ENCODE data around the gene LIPF. TPM values are rescaled to one million over a fixed set of nuclear protein-coding genes. Genes with fewer than 3 reads are reported as not detected.

Gene LIPF, protein sequence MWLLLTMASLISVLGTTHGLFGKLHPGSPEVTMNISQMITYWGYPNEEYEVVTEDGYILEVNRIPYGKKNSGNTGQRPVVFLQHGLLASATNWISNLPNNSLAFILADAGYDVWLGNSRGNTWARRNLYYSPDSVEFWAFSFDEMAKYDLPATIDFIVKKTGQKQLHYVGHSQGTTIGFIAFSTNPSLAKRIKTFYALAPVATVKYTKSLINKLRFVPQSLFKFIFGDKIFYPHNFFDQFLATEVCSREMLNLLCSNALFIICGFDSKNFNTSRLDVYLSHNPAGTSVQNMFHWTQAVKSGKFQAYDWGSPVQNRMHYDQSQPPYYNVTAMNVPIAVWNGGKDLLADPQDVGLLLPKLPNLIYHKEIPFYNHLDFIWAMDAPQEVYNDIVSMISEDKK
- not detected for polyA plus RNA-seq

DNA sequence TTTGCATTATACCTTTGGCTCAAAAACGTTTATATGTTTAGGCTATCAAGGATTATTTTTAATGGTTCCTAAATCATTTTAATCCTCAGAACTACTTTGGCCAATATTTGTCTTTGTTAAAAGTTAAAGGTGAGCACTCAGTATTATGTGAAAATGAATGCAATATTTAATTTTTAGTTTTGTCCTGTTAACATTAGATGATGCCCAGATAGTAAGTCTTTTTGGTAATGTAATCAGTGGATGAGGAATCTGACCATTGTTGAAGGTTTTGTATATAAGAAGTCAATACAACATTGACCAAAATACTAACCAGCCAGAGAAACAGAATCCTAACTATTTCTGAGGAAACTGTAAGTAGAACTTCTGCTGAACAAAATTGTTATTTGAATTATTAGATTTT is at the start of gene LIPF:
Gene LIPF (plus strand): TSS at position 301 of the 400 bp plus-strand sequence. CDS start 2,856 bp downstream, outside the sequence.
- no peaks in the 10 kb centered on the region for H3K36me3 Mint-ChIP-seq
- H3K27ac Mint-ChIP-seq = no peak within 1 kb of the TSS
- peaks cover 0 to 4% (median 2%) of the 10 kb centered on the region in 3 donors for H3K27me3 Mint-ChIP-seq (ENCODE audit: low read depth in 3 of 3)

DNA sequence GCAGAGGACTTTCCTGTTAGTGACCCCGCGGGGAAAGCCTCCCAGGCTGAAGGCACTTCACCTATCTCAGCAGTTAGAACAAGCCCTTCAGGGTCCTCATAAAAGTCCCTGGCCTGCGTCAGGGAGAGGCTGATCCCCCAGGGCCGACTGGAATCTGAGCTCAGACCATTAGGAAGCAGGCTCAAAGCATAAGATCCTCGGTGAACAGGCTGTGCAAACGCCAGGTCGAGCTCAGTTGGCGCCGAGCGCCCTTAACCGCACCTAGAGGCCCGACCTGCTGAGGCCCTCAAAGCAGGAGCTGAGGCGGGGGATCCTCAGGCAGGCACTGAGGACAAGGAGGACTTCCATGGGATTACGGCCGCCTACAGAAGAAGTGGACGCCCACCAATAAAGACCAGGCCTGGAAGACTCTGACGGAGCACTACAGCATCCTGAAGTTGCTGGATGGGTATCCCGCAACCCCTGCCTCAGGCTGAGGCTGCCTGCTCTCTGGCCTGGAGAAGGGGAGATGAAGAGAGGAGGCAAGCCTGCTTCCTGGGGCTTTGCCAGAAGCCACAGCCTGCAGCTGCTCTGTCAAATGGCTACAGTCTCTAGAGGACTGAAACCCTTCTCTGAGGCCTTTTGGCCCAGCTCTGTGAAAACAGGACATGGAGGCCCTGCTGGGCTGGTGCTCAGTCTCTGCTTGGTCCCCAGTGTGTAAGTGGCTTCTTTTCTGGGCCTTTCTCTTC is 47.8 kb upstream of the LIPF start:
- H3K4me1 Mint-ChIP-seq = no peaks in the 10 kb centered on the region
- no peaks in the 10 kb centered on the region for H3K36me3 Mint-ChIP-seq
- H3K27ac Mint-ChIP-seq = no peak overlapping the region
- peaks cover 0 to 3% (median 2%) of the 10 kb centered on the region in 3 donors for H3K27me3 Mint-ChIP-seq (ENCODE audit: low read depth in 3 of 3)
- DNase-seq = no peak
- H3K9me3 Mint-ChIP-seq = no peaks in the 10 kb centered on the region
- H3K4me3 Mint-ChIP-seq = no peak overlapping the region

More for the DNA sequence above, at the start of gene LIPF:
- Mint-ChIP-seq H3K4me3 (no peak within 1 kb of the TSS), H3K4me1 (no peaks in the 10 kb centered on the region), H3K9me3 (peaks cover 0 to 5% (median 0%) of the 10 kb centered on the region in 6 donors)
- no peak for DNase-seq

DNA sequence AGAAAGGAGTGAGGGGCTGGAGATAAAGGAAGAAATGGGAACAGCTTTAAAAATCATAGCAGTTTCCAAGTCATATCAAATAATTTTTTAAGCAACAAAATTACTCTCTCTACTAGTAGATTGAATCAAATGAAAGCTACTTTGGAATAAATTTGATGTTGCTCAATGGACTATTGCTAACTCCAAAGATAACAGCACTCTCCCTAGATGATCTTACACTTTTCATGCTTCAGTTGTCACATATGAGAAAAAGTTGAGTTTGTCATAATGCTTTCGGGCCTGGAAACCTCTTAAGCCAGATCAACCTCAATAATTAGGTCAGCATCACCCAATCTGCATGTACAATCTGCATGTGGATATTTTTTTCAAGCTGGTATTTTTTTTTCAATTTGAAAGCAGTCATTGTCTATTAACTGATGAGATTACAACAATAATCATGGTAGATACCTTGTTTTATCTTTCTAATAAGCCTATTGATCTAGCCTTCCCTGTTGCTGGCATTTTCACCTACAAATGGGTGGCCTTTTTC is 46.4 kb upstream of the LIPF start:
- H3K4me3 Mint-ChIP-seq = no peak overlapping the region
- H3K4me1 Mint-ChIP-seq = no peaks in the 10 kb centered on the region
- H3K9me3 Mint-ChIP-seq = no peaks in the 10 kb centered on the region
- H3K27me3 Mint-ChIP-seq (ENCODE audit: low read depth in 3 of 3) = peaks cover 0 to 5% (median 2%) of the 10 kb centered on the region in 3 donors
- no peaks in the 10 kb centered on the region for H3K36me3 Mint-ChIP-seq
- DNase-seq = no peak
- no peak overlapping the region for H3K27ac Mint-ChIP-seq

DNA sequence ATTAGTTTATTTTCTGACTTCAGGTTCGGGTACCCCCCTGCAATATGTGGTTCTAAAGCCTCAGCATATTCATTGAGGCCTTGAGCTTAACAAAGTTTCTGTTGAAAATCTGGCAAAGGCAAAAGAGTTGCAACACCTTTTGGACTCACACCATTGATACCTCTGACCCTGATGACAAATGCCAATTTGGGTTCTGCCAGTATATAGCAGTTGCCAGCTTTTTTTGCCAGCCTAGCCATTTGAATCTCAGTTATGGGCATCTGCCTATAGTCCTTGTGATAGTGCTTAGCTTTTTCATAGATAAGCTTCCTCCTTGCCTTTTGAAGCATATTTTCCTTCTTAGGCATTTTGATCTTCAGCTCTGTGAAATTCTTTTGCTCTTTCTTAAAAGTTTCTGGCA is 45.7 kb upstream of the LIPF start:
- H3K36me3 Mint-ChIP-seq = no peaks in the 10 kb centered on the region
- DNase-seq = no peak
- H3K4me3 Mint-ChIP-seq = no peak overlapping the region
- no peak overlapping the region for H3K27ac Mint-ChIP-seq
- H3K4me1 Mint-ChIP-seq = no peaks in the 10 kb centered on the region
- no peaks in the 10 kb centered on the region for H3K9me3 Mint-ChIP-seq
- H3K27me3 Mint-ChIP-seq (ENCODE audit: low read depth in 3 of 3) = peaks cover 0 to 5% (median 2%) of the 10 kb centered on the region in 3 donors

DNA sequence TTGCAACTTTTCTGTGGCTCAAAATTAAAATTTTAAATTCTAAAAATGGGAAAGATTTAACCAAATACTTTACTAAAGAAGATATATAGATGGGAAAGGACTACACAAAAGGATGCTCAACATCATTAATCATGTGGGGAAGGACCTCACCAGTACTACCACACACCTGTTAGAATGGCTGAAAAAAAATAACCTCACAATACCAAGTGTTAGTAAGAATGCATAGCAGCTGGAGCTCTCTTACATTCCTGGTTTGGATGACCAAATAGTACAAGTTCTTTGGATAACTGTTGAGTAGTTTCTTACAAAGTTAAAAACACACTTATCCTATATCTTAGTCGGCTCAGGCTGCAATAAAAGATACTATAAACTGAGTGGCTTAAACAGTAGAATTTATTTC is 43.8 kb upstream of the LIPF start:
- Mint-ChIP-seq H3K4me1 (no peaks in the 10 kb centered on the region), H3K9me3 (no peaks in the 10 kb centered on the region), H3K27ac (no peak overlapping the region), H3K36me3 (no peaks in the 10 kb centered on the region), H3K4me3 (no peak overlapping the region), H3K27me3 (ENCODE audit: low read depth in 3 of 3) (peaks cover 0 to 5% (median 2%) of the 10 kb centered on the region in 3 donors)
- no peak for DNase-seq

DNA sequence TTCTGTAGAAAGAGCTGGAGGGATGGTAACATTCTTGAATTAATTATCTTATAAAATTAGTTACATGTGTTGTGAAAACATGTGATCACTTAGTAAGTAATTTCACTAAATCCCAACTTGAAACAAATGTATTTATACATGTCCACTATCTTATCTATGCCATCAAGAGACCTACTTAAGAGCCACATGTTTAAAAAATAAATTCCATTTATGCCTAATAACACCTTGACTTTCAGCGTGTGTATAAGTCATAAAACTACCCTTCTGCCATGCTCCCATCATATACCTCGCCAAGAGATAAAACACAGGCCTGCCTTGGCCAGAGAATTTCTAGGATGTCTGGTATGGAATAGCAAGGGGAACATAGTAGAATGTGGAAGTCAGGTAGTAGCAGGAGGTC is 40.4 kb upstream of the LIPF start:
- no peaks in the 10 kb centered on the region for H3K36me3 Mint-ChIP-seq

DNA sequence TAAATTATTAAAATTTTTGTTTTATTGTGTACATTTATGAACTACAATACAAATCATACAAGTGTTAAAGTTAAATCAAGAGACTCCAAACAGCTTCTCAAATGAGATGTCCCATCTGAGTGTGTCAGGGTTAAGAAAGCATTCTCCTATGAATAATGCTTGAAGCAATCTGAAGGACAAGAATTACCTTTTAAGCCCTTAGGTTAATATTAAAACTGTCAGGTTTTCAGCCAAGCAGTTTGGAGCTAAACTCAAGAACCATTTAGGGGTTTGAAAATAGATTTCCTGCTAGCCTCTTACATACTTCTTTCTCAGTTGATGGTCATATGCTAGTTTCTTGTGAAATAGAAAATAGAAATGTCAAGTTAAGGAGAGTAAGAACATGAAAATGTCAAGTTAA is 39.4 kb upstream of the LIPF start:
- no peak for DNase-seq
- Mint-ChIP-seq H3K36me3 (no peaks in the 10 kb centered on the region), H3K27ac (no peak overlapping the region), H3K9me3 (no peaks in the 10 kb centered on the region), H3K4me1 (no peaks in the 10 kb centered on the region), H3K4me3 (no peak overlapping the region), H3K27me3 (ENCODE audit: low read depth in 3 of 3) (peaks cover 0 to 7% (median 2%) of the 10 kb centered on the region in 3 donors)

More for the DNA sequence above, 40.4 kb upstream of the LIPF start:
- H3K27ac Mint-ChIP-seq = no peak overlapping the region
- H3K4me1 Mint-ChIP-seq = no peaks in the 10 kb centered on the region
- H3K4me3 Mint-ChIP-seq = no peak overlapping the region
- H3K27me3 Mint-ChIP-seq (ENCODE audit: low read depth in 3 of 3) = peaks cover 2 to 7% (median 2%) of the 10 kb centered on the region in 3 donors
- no peaks in the 10 kb centered on the region for H3K9me3 Mint-ChIP-seq
- no peak for DNase-seq

DNA sequence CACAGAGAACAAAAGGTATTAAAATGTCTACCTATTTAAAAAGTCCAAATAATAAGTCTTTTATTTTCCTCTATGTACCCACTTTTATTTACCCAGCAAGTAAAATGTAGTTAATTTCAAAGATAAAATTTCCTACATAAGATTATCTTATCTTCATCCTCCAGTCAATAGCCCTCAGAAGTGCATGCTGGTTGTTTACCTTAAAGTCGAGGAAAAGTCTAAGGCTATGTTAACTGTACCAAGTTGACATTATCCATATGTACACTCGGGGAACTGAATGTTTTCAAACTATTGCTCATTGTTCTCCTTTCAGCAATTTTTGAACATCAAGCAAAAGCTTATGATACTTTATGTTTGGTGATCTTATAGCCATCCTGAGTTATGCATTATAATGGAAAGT is 24.1 kb upstream of the LIPF start:
- Mint-ChIP-seq H3K4me1 (peaks cover 8 to 14% of the 10 kb centered on the region in 2 donors), H3K4me3 (no peak overlapping the region), H3K36me3 (no peaks in the 10 kb centered on the region), H3K27me3 (ENCODE audit: low read depth in 3 of 3) (peaks cover 0 to 13% (median 2%) of the 10 kb centered on the region in 3 donors), H3K27ac (no peak overlapping the region), H3K9me3 (peaks cover 0 to 3% (median 0%) of the 10 kb centered on the region in 6 donors)
- DNase-seq = no peak

DNA sequence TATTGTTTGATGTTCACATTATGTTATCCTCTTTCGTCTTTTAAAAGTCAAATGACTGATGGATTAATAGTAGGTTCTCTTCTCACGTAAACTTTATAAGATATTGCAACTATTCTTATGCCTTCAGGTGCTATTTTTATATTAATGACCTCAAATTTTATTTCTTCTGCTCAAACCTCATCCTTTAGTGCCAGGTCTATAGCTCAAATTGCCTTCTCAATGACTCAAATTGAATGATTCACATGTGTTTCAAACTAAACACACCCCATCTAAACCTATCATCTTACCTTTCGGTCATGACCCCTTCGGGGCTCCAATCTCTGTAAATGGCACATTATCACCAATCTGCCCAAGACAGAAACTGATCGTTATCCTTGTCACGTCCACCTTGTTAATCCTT is 22.0 kb upstream of the LIPF start:
- H3K9me3 Mint-ChIP-seq = no peaks in the 10 kb centered on the region
- H3K4me1 Mint-ChIP-seq = peaks cover 8 to 14% of the 10 kb centered on the region in 2 donors

DNA sequence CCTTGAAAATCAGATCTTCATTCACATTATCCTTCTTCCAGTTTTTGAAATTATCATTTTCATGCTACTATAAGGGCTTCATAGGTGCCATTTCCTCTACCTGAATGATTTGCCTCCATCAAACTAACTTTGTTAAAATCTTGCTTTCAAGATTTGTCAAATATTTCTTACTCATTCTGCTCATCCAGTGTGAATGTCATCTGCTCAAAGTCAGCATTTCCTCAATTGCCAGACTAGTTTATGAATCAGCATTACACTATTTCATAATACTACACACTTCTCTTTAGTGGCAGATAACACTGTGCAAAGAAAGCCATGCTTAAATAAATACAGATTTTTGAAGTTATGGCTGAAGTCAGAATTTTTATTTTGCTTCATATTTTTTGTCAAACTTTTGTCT is 21.3 kb upstream of the LIPF start:
- peaks cover 8 to 14% of the 10 kb centered on the region in 2 donors for H3K4me1 Mint-ChIP-seq

More for the DNA sequence above, 22.0 kb upstream of the LIPF start:
- Mint-ChIP-seq H3K36me3 (no peaks in the 10 kb centered on the region), H3K27ac (no peak overlapping the region), H3K27me3 (ENCODE audit: low read depth in 3 of 3) (peaks cover 0 to 11% (median 2%) of the 10 kb centered on the region in 3 donors), H3K4me3 (no peak overlapping the region)
- no peak for DNase-seq

DNA sequence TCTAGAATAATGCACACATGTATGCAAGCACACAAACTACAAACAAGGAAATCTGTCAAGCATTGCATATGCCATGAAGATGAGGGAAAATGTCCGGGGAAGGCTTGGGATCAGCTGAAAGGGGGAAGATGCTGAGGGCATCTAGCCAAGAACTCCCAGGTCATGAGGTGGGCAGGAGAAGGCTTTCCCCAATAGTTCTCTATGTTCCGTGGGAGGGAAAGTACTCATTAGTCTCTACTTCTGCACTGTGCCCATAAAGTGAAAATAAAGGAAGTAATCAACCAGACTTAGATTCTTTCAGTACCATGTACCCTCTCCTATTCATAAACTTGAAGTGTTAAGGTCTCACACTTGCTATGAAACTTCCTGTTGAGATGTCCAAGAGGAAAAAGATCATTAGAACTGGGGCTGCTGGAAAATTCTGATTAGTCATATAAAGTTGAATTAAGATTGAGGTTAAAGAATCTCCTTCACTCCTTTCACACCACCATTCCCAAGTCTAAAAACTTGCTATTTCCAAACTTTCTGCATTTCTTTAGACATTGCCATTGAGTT is 17.1 kb upstream of the LIPF start:
- no peak for DNase-seq
- Mint-ChIP-seq H3K9me3 (no peaks in the 10 kb centered on the region), H3K27ac (no peak overlapping the region), H3K4me3 (no peak overlapping the region), H3K36me3 (no peaks in the 10 kb centered on the region), H3K27me3 (ENCODE audit: low read depth in 3 of 3) (peaks cover 1 to 2% (median 2%) of the 10 kb centered on the region in 3 donors), H3K4me1 (no peaks in the 10 kb centered on the region)

More for the DNA sequence above, 21.3 kb upstream of the LIPF start:
- Mint-ChIP-seq H3K27ac (no peak overlapping the region), H3K4me3 (no peak overlapping the region), H3K36me3 (no peaks in the 10 kb centered on the region), H3K9me3 (no peaks in the 10 kb centered on the region), H3K27me3 (ENCODE audit: low read depth in 3 of 3) (peaks cover 0 to 6% (median 0%) of the 10 kb centered on the region in 3 donors)
- no peak for DNase-seq

DNA sequence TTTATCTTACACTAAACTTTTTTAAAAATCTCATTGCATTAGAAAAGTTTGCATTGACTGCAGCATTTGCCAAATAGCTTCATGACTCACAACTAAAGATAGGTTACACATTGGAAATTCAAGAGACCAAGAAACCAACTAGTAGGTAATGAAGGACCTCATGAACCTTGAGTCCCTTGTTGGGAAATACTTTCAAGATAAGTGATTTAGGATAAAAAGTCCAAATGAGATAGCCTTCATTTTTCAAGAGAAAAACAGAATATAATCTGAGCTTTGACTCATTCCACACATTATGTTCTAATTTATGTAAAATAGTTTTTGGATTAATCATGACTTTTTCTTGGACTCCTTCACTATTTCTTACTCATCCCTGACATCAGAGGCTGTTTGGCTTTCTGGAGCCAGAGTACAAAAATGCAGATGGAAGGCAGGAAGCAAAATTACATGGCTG is 13.1 kb upstream of the LIPF start:
- Mint-ChIP-seq H3K4me1 (no peaks in the 10 kb centered on the region), H3K27me3 (ENCODE audit: low read depth in 3 of 3) (peaks cover 2 to 4% (median 4%) of the 10 kb centered on the region in 3 donors), H3K36me3 (no peaks in the 10 kb centered on the region), H3K4me3 (no peak overlapping the region), H3K9me3 (no peaks in the 10 kb centered on the region), H3K27ac (no peak overlapping the region)
- DNase-seq = no peak

DNA sequence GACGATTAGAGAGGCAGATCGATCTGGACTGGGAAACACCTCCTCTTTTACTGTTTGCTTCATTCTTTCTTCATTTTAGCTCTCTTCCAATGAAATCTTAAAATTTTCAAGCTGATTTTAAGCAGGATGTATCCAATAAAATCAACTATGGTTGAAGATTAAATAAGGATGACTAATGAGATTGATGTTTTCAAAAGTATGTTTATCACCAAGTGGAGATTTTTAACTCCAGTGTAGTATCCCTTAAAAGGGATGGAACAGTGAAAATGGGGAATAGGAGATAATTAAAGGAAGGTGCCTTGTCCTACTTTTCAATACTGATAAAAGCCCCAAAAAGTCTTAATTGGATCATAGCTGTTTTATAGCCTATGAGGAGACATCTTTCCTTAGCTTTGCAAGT is 11.6 kb upstream of the LIPF start:
- no peaks in the 10 kb centered on the region for H3K4me1 Mint-ChIP-seq
- no peak overlapping the region for H3K4me3 Mint-ChIP-seq
- no peak overlapping the region for H3K27ac Mint-ChIP-seq
- peaks cover 0 to 2% (median 0%) of the 10 kb centered on the region in 6 donors for H3K9me3 Mint-ChIP-seq
- peaks cover 2 to 4% (median 4%) of the 10 kb centered on the region in 3 donors for H3K27me3 Mint-ChIP-seq (ENCODE audit: low read depth in 3 of 3)
- no peak for DNase-seq
- H3K36me3 Mint-ChIP-seq = no peaks in the 10 kb centered on the region

DNA sequence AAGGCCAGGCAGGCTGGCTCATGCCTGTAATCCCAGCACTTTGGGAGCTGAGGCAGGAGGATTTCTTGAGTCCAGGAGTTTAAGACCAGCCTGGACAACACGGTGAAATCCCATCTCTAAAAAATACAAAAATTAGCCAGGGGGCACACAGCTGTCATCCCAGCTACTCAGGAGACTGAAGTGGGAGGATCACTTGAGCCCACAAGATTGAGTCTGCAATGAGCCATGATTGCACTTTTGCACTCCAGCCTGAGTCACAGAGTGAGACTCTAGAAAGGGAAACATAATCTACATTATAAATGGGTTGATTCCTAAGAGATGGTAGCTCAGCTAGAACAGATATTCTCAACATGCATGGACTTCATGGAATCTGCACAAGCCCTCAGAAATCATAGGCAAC is 6.3 kb upstream of the LIPF start:
- Mint-ChIP-seq H3K36me3 (no peaks in the 10 kb centered on the region), H3K4me1 (no peaks in the 10 kb centered on the region), H3K27ac (no peak overlapping the region), H3K9me3 (peaks cover 0 to 3% (median 0%) of the 10 kb centered on the region in 6 donors), H3K27me3 (ENCODE audit: low read depth in 3 of 3) (peaks cover 0 to 4% (median 2%) of the 10 kb centered on the region in 3 donors), H3K4me3 (no peak overlapping the region)
- DNase-seq = no peak

Data from immature natural killer cell (primary cell).